ENCODE results near the gene ACKR3. TPM values are rescaled to one million over a fixed set of nuclear protein-coding genes. Genes with fewer than 3 reads are reported as not detected.

Gene ACKR3
- total RNA-seq, 4 donors from 2014 or later = 32.4 to 88.7 (median 55.0) TPM

GRCh38 chr2:236579048-236579745, 9.6 kb downstream of the ACKR3 start:
- Histone ChIP-seq H3K4me3 (no peak overlapping the region), H3K27ac (peak overlapping the region in 2 of 4 donors; percentile 89 to 94), H3K4me1 (peaks cover 0 to 66% (median 23%) of the 10 kb centered on the region in 4 donors), H3K9me3 (no peaks in the 10 kb centered on the region), H3K27me3 (no peaks in the 10 kb centered on the region), H3K36me3 (peaks cover 0 to 39% (median 0%) of the 10 kb centered on the region in 3 donors)
- no peak for DNase-seq (ENCODE audit: low spot score in 2 of 2)
- no peak for TF ChIP-seq EP300 (IDR thresholded peaks at IDR 0.05)
- no peak for TF ChIP-seq CTCF (IDR thresholded peaks at IDR 0.05)
- TF ChIP-seq POLR2A (IDR thresholded peaks at IDR 0.05) = no peak
- 76 to 84% methylated on average over 8 to 9 of the region's 9 CpGs for WGBS, 2 donors

- no peaks in the 10 kb centered on the region for H3K27me3 ChIP-seq
- no peak for TF ChIP-seq CTCF (IDR thresholded peaks at IDR 0.05)
- TF ChIP-seq POLR2A (IDR thresholded peaks at IDR 0.05) = no peak
- no peak for TF ChIP-seq EP300 (IDR thresholded peaks at IDR 0.05)
- peak overlapping the region in 2 of 4 donors; percentile 89 to 94 for H3K27ac ChIP-seq
- H3K4me3 ChIP-seq = no peak overlapping the region
- peaks cover 0 to 60% (median 20%) of the 10 kb centered on the region in 4 donors for H3K4me1 ChIP-seq
- DNase-seq (ENCODE audit: low spot score in 2 of 2) = no peak
- 61% methylated on average over 9 of the region's 9 CpGs for WGBS, 2 donors
- peaks cover 0 to 45% (median 0%) of the 10 kb centered on the region in 3 donors for H3K36me3 ChIP-seq
- H3K9me3 ChIP-seq = no peaks in the 10 kb centered on the region
These were observed 10.2 kb downstream of the ACKR3 start for GRCh38 chr2:236579746-236580315.

- 96 to 98% methylated on average over 29 of the region's 29 CpGs for WGBS, 2 donors
- Histone ChIP-seq H3K36me3 (peaks cover 0 to 46% (median 0%) of the 10 kb centered on the region in 3 donors), H3K27ac (peak overlapping the region in 1 of 4 donors; percentile 89), H3K9me3 (peaks cover 0 to 1% (median 0%) of the 10 kb centered on the region in 4 donors), H3K27me3 (no peaks in the 10 kb centered on the region), H3K4me3 (no peak overlapping the region), H3K4me1 (peaks cover 0 to 52% (median 17%) of the 10 kb centered on the region in 4 donors)
- DNase-seq (ENCODE audit: low spot score in 2 of 2) = no peak
- TF ChIP-seq EP300 (IDR thresholded peaks at IDR 0.05) (no peak), POLR2A (IDR thresholded peaks at IDR 0.05) (no peak), CTCF (IDR thresholded peaks at IDR 0.05) (no peak)
These were observed 11.2 kb downstream of the ACKR3 start for GRCh38 chr2:236580746-236581355.

- peaks cover 0 to 45% (median 13%) of the 10 kb centered on the region in 4 donors for H3K4me1 ChIP-seq
- DNase-seq (ENCODE audit: low spot score in 2 of 2) = no peak
- H3K27me3 ChIP-seq = no peaks in the 10 kb centered on the region
- H3K4me3 ChIP-seq = no peak overlapping the region
- H3K36me3 ChIP-seq = peaks cover 0 to 46% (median 0%) of the 10 kb centered on the region in 3 donors
- H3K9me3 ChIP-seq = peaks cover 0 to 4% (median 0%) of the 10 kb centered on the region in 4 donors
- WGBS, 2 donors = 93 to 94% methylated on average over 7 of the region's 7 CpGs
- TF ChIP-seq POLR2A (IDR thresholded peaks at IDR 0.05) = no peak
- TF ChIP-seq EP300 (IDR thresholded peaks at IDR 0.05) = no peak
- TF ChIP-seq CTCF (IDR thresholded peaks at IDR 0.05) = no peak
- H3K27ac ChIP-seq = no peak overlapping the region
These were observed 11.9 kb downstream of the ACKR3 start for GRCh38 chr2:236581546-236581945.

GRCh38 chr2:236582968-236583367, 13.3 kb downstream of the ACKR3 start:
- Histone ChIP-seq H3K36me3 (peaks cover 0 to 46% (median 0%) of the 10 kb centered on the region in 3 donors), H3K9me3 (peaks cover 0 to 4% (median 0%) of the 10 kb centered on the region in 4 donors), H3K4me1 (peaks cover 0 to 31% (median 4%) of the 10 kb centered on the region in 4 donors), H3K27ac (no peak overlapping the region), H3K27me3 (no peaks in the 10 kb centered on the region), H3K4me3 (no peak overlapping the region)
- WGBS, 2 donors = 84 to 89% methylated on average over 5 of the region's 5 CpGs
- TF ChIP-seq EP300 (IDR thresholded peaks at IDR 0.05) = no peak
- TF ChIP-seq POLR2A (IDR thresholded peaks at IDR 0.05) = no peak
- no peak for TF ChIP-seq CTCF (IDR thresholded peaks at IDR 0.05)
- no peak for DNase-seq (ENCODE audit: low spot score in 2 of 2)

Measured in tibial nerve (tissue), 4 donors.